ENCODE data around the gene LBP.
A peak's percentile ranks its signal among the peaks of the same experiment; 100 is the strongest.

Gene LBP

DNA sequence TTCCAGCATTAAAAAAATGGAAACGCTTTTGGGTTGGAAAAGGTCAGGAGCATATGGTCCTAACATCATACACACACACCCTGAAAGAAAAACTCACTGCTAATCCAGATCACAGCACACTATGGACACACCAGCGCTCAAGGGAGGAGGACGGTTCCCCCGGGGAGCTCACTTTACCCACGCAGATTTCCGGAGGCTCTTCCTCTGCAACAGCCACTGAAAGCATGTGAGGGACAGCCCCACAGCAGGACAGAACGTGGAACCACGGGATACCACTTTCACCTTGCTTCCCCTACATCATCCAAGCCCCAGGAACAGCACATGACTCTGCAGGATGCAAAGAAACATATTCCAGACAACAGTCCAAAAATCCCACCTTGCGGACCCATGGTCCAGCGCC is 75.6 kb downstream of the LBP start:
- TF ChIP-seq FOXP2 (optimal IDR thresholded peaks at IDR 0.05; ENCODE audit: borderline replicate concordance, extremely low read depth, extremely low read length, insufficient read depth): no peak
- TF ChIP-seq POLR2AphosphoS5 (IDR thresholded peaks at IDR 0.05; ENCODE audit: low read depth, low read length): peak; percentile 39

DNA sequence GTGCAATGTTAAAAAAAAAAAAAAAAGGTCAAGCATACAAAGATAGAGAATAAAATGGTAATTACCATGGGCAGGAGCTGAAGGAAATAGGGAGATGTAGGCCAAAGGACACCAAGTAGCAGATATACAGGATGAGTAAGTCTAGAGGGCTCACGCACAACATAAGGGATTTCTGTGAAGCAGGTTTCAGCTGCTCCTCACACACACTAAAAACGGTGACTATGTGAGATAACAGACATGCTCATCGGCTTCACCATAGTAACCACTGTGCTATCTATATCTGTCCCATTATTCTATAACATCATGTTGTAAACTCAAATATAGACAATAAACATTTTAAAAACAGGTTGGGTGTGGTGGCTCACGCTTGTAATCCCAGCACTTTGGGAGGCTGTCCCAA is 77.3 kb downstream of the LBP start:
- no peak for TF ChIP-seq SIN3A (IDR thresholded peaks at IDR 0.05; ENCODE audit: borderline replicate concordance, insufficient read depth, low read length)
- TF ChIP-seq POLR2AphosphoS5 (IDR thresholded peaks at IDR 0.05; ENCODE audit: low read depth, low read length): 0 out of 2 replicates have a peak, but pooled peaks have one; percentile 20
- TF ChIP-seq, protein P1, sequence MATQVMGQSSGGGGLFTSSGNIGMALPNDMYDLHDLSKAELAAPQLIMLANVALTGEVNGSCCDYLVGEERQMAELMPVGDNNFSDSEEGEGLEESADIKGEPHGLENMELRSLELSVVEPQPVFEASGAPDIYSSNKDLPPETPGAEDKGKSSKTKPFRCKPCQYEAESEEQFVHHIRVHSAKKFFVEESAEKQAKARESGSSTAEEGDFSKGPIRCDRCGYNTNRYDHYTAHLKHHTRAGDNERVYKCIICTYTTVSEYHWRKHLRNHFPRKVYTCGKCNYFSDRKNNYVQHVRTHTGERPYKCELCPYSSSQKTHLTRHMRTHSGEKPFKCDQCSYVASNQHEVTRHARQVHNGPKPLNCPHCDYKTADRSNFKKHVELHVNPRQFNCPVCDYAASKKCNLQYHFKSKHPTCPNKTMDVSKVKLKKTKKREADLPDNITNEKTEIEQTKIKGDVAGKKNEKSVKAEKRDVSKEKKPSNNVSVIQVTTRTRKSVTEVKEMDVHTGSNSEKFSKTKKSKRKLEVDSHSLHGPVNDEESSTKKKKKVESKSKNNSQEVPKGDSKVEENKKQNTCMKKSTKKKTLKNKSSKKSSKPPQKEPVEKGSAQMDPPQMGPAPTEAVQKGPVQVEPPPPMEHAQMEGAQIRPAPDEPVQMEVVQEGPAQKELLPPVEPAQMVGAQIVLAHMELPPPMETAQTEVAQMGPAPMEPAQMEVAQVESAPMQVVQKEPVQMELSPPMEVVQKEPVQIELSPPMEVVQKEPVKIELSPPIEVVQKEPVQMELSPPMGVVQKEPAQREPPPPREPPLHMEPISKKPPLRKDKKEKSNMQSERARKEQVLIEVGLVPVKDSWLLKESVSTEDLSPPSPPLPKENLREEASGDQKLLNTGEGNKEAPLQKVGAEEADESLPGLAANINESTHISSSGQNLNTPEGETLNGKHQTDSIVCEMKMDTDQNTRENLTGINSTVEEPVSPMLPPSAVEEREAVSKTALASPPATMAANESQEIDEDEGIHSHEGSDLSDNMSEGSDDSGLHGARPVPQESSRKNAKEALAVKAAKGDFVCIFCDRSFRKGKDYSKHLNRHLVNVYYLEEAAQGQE (IDR thresholded peaks at IDR 0.05; ENCODE audit: insufficient read depth in 1 of 2, low read depth in 2 of 2, low read length in 2 of 2): no peak

DNA sequence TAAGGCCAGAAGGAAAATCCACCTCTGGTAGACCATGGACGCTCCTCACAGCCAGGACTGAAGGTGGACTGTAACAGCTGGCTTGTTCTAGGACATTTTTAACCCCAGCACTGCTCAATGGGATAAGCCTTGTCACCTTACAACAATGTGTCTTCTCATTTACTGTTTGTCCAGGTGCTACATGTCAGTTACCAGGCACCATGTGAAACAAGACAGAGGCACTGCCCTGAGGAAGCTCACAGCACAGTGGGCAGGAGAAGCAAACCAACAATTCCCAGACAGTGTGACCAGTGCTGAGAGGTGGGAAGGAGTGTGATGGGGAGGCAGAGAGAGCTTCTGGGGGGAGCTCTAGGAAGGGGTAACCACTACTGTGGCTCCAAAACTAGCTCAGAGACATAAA is 78.1 kb downstream of the LBP start:
- TF ChIP-seq SIN3A (IDR thresholded peaks at IDR 0.05; ENCODE audit: borderline replicate concordance, insufficient read depth, low read length) (no peak), TAF1 (IDR thresholded peaks at IDR 0.05; ENCODE audit: borderline replicate concordance, insufficient read depth, low read length) (no peak)

DNA sequence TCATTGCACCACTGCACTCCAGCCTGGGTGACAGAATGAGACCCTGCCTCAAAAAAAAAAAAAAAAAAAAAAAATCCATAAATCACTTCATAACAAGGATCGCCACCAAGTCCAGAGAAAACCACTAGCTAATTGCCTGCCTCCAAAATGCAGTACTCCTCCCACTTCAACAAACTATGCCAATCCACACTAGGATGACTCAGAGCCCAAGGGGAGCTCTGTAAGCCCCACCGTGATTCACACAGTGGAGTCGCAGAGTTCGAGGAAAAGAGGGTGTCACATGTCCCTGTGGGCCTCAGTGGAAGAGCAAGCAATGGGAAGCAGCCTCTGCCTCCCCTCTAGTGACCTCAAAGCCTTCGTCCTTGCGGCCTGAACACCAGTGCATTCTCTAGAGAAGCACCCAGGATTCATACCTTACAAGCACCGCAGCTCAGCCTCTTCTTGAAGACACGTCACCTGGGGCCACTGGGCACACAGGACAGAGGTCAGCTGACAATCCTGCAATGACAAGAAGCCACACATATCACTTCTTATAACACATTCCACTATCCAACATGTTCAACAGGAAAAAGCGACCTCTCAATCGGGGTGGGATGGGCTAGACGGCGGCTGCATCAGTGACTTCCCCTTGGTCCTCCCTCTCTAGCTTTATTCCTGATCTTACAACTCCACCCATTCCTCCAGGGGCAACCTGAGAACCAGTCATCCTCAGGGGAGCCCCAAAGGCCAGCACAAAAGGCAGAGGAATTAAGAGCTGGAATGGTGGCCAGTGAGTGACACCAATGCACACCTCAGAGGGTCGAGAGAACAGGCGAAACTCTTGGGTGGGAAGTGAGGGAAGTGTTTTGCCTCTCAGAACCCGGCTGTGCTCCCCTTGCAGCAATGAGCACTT is 80.0 kb downstream of the LBP start:
- no peak for TF ChIP-seq SIN3A (IDR thresholded peaks at IDR 0.05; ENCODE audit: borderline replicate concordance, insufficient read depth, low read length)
- TF ChIP-seq POLR2AphosphoS5 (IDR thresholded peaks at IDR 0.05; ENCODE audit: low read depth, low read length): 0 out of 2 replicates have a peak, but pooled peaks have one; percentile 0
- TF ChIP-seq TAF1 (IDR thresholded peaks at IDR 0.05; ENCODE audit: borderline replicate concordance, insufficient read depth, low read length): no peak
- TF ChIP-seq, protein P1 (IDR thresholded peaks at IDR 0.05; ENCODE audit: insufficient read depth in 1 of 2, low read depth in 2 of 2, low read length in 2 of 2): no peak
- no peak for TF ChIP-seq FOXP2 (optimal IDR thresholded peaks at IDR 0.05; ENCODE audit: borderline replicate concordance, extremely low read depth, extremely low read length, insufficient read depth)

All from PFSK-1 (cell line).